A673 (cell line): ENCODE measurements around the gene NDUFA13. TPM values are rescaled to one million over a fixed set of nuclear protein-coding genes. Genes with fewer than 3 reads are reported as not detected.

Source experiments
- BruUV-seq: library from RNA; stranded (reverse); fragments of 400-500 nt; replicated peaks from 2 replicates; lab custom pipeline; 2021; lab: Mats Ljungman, UMichigan
- CTCF ChIA-PET: fragments of 300-600 bp; sonication (Branson Sonifier 250); formaldehyde crosslinking; loops from one replicate; lab custom pipeline; 2022; ENCODE audit warnings: antibody characterized with exemption; lab: Charles Lee
- POLR2A ChIA-PET: fragments of 300-600 bp; sonication (Branson Sonifier 250); formaldehyde crosslinking; loops from one replicate; lab custom pipeline; 2022; ENCODE audit warnings: antibody characterized with exemption; ENCODE audit not compliant: low non-redundant PET; lab: Charles Lee
- DNase-seq: peaks from one replicate; pipeline ENCODE4 v3.0.0-alpha.2; 2015; ENCODE audit warnings: low spot score
- H3K27ac ChIP-seq: fragments of 200-600 bp; sonication (generic); 2 replicates; pipeline ENCODE4 v1.5.1; 2016; ENCODE audit warnings: mixed run types, low read depth, mild to moderate bottlenecking, mixed read lengths, antibody characterized with exemption, low read length; ENCODE audit not compliant: poor library complexity, severe bottlenecking
- H3K27me3 ChIP-seq: fragments of 200-600 bp; sonication (generic); replicated peaks from 2 replicates; pipeline ENCODE4 v1.6.1; 2017; ENCODE audit warnings: mixed run types, low read depth, mild to moderate bottlenecking, mixed read lengths, antibody characterized with exemption, low read length; ENCODE audit not compliant: insufficient read depth, poor library complexity
- H3K36me3 ChIP-seq: fragments of 200-600 bp; sonication (generic); 2 replicates; pipeline ENCODE4 v1.6.1; 2016; ENCODE audit warnings: mixed run types, mild to moderate bottlenecking, mixed read lengths, antibody characterized with exemption, low read length; ENCODE audit not compliant: insufficient read depth, poor library complexity, severe bottlenecking
- H3K4me1 ChIP-seq: fragments of 200-600 bp; sonication (generic); 2 replicates; pipeline ENCODE4 v1.6.1; 2017; ENCODE audit warnings: mixed run types, mild to moderate bottlenecking, mixed read lengths, antibody characterized with exemption, low read length; ENCODE audit not compliant: insufficient read depth, poor library complexity, severe bottlenecking
- H3K4me3 ChIP-seq: fragments of 200-600 bp; sonication (generic); 2 replicates; pipeline ENCODE4 v1.5.1; 2016; ENCODE audit warnings: low read depth, mixed run types, mild to moderate bottlenecking, mixed read lengths, low read length; ENCODE audit not compliant: poor library complexity, severe bottlenecking
- H3K9me3 ChIP-seq: fragments of 200-600 bp; sonication (generic); 2 replicates; pipeline ENCODE4 v1.6.1; 2016; ENCODE audit warnings: mixed run types, low read depth, mild to moderate bottlenecking, mixed read lengths, antibody characterized with exemption, low read length; ENCODE audit not compliant: poor library complexity, severe bottlenecking
- EZH2 ChIP-seq: fragments of 200-600 bp; sonication (generic); IDR thresholded peaks from 2 replicates; pipeline ENCODE4 v1.6.1; 2017; ENCODE audit warnings: borderline replicate concordance, low read depth, mild to moderate bottlenecking, mixed read lengths, antibody characterized with exemption, low read length; ENCODE audit not compliant: poor library complexity, severe bottlenecking
- intact Hi-C: fragments of 100-400 bp; cut with micrococcal nuclease; formaldehyde crosslinking; loops from one replicate; pipeline ENCODE4 v1.10.0; 2022; ENCODE audit not compliant: unreplicated experiment
- total RNA-seq: library from RNA; stranded (reverse); gene quantifications from 2 replicates; pipeline ENCODE4 v1.2.3, GENCODE V29; 2021
- TF ChIP-seq, protein P1 (sequence below): fragments of 300-800, 200-600 bp; sonication (generic); conservative IDR thresholded peaks from 2 replicates; pipeline ENCODE4 v1.5.1; 2017; ENCODE audit warnings: low read depth, mild to moderate bottlenecking, antibody characterized with exemption, low read length, moderate library complexity, mixed read lengths

NDUFA13 gene
- total RNA-seq, 1 experiment from 2014 or later, result 431 TPM

- no TSS peak for BruUV-seq
- intact Hi-C loops, result no loop called here
- ChIA-PET POLR2A (no interaction called here), CTCF (interaction anchor here (0.6 kb wide), 2 partner anchors 19 to 390 kb away, joined by 3 read pairs; no protein-coding TSS in a partner anchor)
- Histone ChIP-seq H3K27ac (no peak overlapping the region), H3K36me3 (no peaks in the 10 kb centered on the region), H3K4me3 (no peak overlapping the region), H3K4me1 (no peaks in the 10 kb centered on the region), H3K27me3 (no peaks in the 10 kb centered on the region), H3K9me3 (no peaks in the 10 kb centered on the region)
- no peak for TF ChIP-seq EZH2
- TF ChIP-seq, protein P1, sequence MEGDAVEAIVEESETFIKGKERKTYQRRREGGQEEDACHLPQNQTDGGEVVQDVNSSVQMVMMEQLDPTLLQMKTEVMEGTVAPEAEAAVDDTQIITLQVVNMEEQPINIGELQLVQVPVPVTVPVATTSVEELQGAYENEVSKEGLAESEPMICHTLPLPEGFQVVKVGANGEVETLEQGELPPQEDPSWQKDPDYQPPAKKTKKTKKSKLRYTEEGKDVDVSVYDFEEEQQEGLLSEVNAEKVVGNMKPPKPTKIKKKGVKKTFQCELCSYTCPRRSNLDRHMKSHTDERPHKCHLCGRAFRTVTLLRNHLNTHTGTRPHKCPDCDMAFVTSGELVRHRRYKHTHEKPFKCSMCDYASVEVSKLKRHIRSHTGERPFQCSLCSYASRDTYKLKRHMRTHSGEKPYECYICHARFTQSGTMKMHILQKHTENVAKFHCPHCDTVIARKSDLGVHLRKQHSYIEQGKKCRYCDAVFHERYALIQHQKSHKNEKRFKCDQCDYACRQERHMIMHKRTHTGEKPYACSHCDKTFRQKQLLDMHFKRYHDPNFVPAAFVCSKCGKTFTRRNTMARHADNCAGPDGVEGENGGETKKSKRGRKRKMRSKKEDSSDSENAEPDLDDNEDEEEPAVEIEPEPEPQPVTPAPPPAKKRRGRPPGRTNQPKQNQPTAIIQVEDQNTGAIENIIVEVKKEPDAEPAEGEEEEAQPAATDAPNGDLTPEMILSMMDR, result no peak
- DNase-seq, result no peak
These were observed 35.2 kb downstream of the NDUFA13 start for GRCh38 chr19:19550972-19551852.

- no peak overlapping the region for H3K4me3 ChIP-seq
- POLR2A ChIA-PET, result no interaction called here
- H3K27me3 ChIP-seq, result no peaks in the 10 kb centered on the region
- no TSS peak for BruUV-seq
- TF ChIP-seq, protein P1, result no peak
- TF ChIP-seq EZH2, result no peak
- no peaks in the 10 kb centered on the region for H3K4me1 ChIP-seq
- intact Hi-C loops, result no loop called here
- no peaks in the 10 kb centered on the region for H3K36me3 ChIP-seq
- H3K9me3 ChIP-seq, result no peaks in the 10 kb centered on the region
- CTCF ChIA-PET, result no interaction called here
- H3K27ac ChIP-seq, result no peak overlapping the region
- DNase-seq, result no peak
These were observed 35.8 kb downstream of the NDUFA13 start for GRCh38 chr19:19551853-19552192.

- intact Hi-C loops, result no loop called here
- TF ChIP-seq, protein P1, result peak; percentile 52; the same call in 1 of the 2 replicates
- TF ChIP-seq EZH2, result no peak
- DNase-seq, result no peak
- no peaks in the 10 kb centered on the region for H3K4me1 ChIP-seq
- no peaks in the 10 kb centered on the region for H3K9me3 ChIP-seq
- H3K36me3 ChIP-seq, result no peaks in the 10 kb centered on the region
- H3K27me3 ChIP-seq, result no peaks in the 10 kb centered on the region
- BruUV-seq, result no TSS peak
- ChIA-PET CTCF (interaction anchor here (0.8 to 1.0 kb wide), 2 partner anchors 12 to 20 kb away, joined by 3 to 8 read pairs; no protein-coding TSS in a partner anchor), POLR2A (no interaction called here)
- H3K4me3 ChIP-seq, result no peak overlapping the region
- no peak overlapping the region for H3K27ac ChIP-seq
These were observed 36.8 kb downstream of the NDUFA13 start for GRCh38 chr19:19552798-19553197.
